ENCODE results near the gene HS3ST5. TPM values are rescaled to one million over a fixed set of nuclear protein-coding genes. Genes with fewer than 3 reads are reported as not detected.

The HS3ST5 gene
- total RNA-seq, 1 donor from 2014 or later, result 17.4 TPM

GRCh38 chr6:114063956-114064355 lies 278.9 kb downstream of the HS3ST5 start:
- Mint-ChIP-seq H3K27me3 (ENCODE audit: unreplicated experiment) (no peaks in the 10 kb centered on the region), H3K4me3 (ENCODE audit: unreplicated experiment) (no peak overlapping the region), H3K9me3 (ENCODE audit: unreplicated experiment) (no peaks in the 10 kb centered on the region), H3K4me1 (ENCODE audit: low read depth, unreplicated experiment) (peaks cover 4% of the 10 kb centered on the region), H3K36me3 (ENCODE audit: unreplicated experiment) (no peaks in the 10 kb centered on the region), H3K27ac (ENCODE audit: unreplicated experiment) (no peak overlapping the region)
- no peak for TF ChIP-seq CTCF (IDR thresholded peaks at IDR 0.05; ENCODE audit: partially characterized antibody, unreplicated experiment)
- no peak for DNase-seq

GRCh38 chr6:114062199-114062598 lies 280.6 kb downstream of the HS3ST5 start:
- no peak for TF ChIP-seq CTCF (IDR thresholded peaks at IDR 0.05; ENCODE audit: partially characterized antibody, unreplicated experiment)
- no peak for DNase-seq
- Mint-ChIP-seq H3K9me3 (ENCODE audit: unreplicated experiment) (no peaks in the 10 kb centered on the region), H3K4me3 (ENCODE audit: unreplicated experiment) (no peak overlapping the region), H3K27me3 (ENCODE audit: unreplicated experiment) (no peaks in the 10 kb centered on the region), H3K36me3 (ENCODE audit: unreplicated experiment) (no peaks in the 10 kb centered on the region), H3K4me1 (ENCODE audit: low read depth, unreplicated experiment) (peaks cover 4% of the 10 kb centered on the region), H3K27ac (ENCODE audit: unreplicated experiment) (no peak overlapping the region)

- no peaks in the 10 kb centered on the region for H3K36me3 Mint-ChIP-seq (ENCODE audit: unreplicated experiment)
- no peak for TF ChIP-seq CTCF (IDR thresholded peaks at IDR 0.05; ENCODE audit: partially characterized antibody, unreplicated experiment)
- peaks cover 4% of the 10 kb centered on the region for H3K4me1 Mint-ChIP-seq (ENCODE audit: low read depth, unreplicated experiment)
- H3K27me3 Mint-ChIP-seq (ENCODE audit: unreplicated experiment), result no peaks in the 10 kb centered on the region
- no peak overlapping the region for H3K27ac Mint-ChIP-seq (ENCODE audit: unreplicated experiment)
- no peaks in the 10 kb centered on the region for H3K9me3 Mint-ChIP-seq (ENCODE audit: unreplicated experiment)
- DNase-seq, result no peak
- no peak overlapping the region for H3K4me3 Mint-ChIP-seq (ENCODE audit: unreplicated experiment)
These were observed 281.1 kb downstream of the HS3ST5 start for GRCh38 chr6:114061741-114062140.

- Mint-ChIP-seq H3K27ac (ENCODE audit: unreplicated experiment) (no peak overlapping the region), H3K4me1 (ENCODE audit: low read depth, unreplicated experiment) (peaks cover 5% of the 10 kb centered on the region), H3K4me3 (ENCODE audit: unreplicated experiment) (no peak overlapping the region), H3K27me3 (ENCODE audit: unreplicated experiment) (no peaks in the 10 kb centered on the region), H3K36me3 (ENCODE audit: unreplicated experiment) (no peaks in the 10 kb centered on the region), H3K9me3 (ENCODE audit: unreplicated experiment) (no peaks in the 10 kb centered on the region)
- DNase-seq, result no peak
- no peak for TF ChIP-seq CTCF (IDR thresholded peaks at IDR 0.05; ENCODE audit: partially characterized antibody, unreplicated experiment)
These were observed 281.7 kb downstream of the HS3ST5 start for GRCh38 chr6:114061116-114061515.

- Mint-ChIP-seq H3K36me3 (ENCODE audit: unreplicated experiment) (no peaks in the 10 kb centered on the region), H3K4me3 (ENCODE audit: unreplicated experiment) (no peak overlapping the region), H3K27me3 (ENCODE audit: unreplicated experiment) (no peaks in the 10 kb centered on the region), H3K9me3 (ENCODE audit: unreplicated experiment) (peaks cover 2% of the 10 kb centered on the region), H3K4me1 (ENCODE audit: low read depth, unreplicated experiment) (peaks cover 15% of the 10 kb centered on the region), H3K27ac (ENCODE audit: unreplicated experiment) (no peak overlapping the region)
- no peak for DNase-seq
- TF ChIP-seq CTCF (IDR thresholded peaks at IDR 0.05; ENCODE audit: partially characterized antibody, unreplicated experiment), result no peak
These were observed 284.4 kb downstream of the HS3ST5 start for GRCh38 chr6:114058435-114058834.

All from glutamatergic neuron (in vitro differentiated cells).